ENCODE results near the gene CLIC6. TPM values are rescaled to one million over a fixed set of nuclear protein-coding genes. Genes with fewer than 3 reads are reported as not detected.

The CLIC6 gene
- 0.58 and 1.3 TPM in 2 replicates for total RNA-seq

DNA sequence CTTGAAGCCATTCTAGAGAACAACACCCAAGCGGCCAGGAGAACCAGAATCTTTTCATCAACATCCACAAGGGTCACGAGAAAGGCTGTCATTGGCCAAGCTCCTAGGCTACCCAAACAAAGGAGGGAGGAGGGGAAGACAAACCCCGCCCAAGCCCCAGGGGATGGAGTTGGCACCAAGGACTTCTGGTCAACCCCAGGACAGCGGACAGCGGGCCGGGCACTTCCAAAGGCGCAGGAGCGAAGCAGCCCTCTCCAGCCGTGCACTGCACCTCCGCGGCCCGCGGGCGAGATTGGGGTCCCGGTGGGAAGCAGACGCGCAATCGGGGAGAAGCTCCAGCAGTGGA is at the start of gene CLIC6:
Gene CLIC6, plus strand, starts transcription at position 192 of the 346 bp plus-strand sequence. CDS start 395 bp downstream, outside the sequence.
- no peak for DNase-seq (ENCODE audit: low read depth)

DNA sequence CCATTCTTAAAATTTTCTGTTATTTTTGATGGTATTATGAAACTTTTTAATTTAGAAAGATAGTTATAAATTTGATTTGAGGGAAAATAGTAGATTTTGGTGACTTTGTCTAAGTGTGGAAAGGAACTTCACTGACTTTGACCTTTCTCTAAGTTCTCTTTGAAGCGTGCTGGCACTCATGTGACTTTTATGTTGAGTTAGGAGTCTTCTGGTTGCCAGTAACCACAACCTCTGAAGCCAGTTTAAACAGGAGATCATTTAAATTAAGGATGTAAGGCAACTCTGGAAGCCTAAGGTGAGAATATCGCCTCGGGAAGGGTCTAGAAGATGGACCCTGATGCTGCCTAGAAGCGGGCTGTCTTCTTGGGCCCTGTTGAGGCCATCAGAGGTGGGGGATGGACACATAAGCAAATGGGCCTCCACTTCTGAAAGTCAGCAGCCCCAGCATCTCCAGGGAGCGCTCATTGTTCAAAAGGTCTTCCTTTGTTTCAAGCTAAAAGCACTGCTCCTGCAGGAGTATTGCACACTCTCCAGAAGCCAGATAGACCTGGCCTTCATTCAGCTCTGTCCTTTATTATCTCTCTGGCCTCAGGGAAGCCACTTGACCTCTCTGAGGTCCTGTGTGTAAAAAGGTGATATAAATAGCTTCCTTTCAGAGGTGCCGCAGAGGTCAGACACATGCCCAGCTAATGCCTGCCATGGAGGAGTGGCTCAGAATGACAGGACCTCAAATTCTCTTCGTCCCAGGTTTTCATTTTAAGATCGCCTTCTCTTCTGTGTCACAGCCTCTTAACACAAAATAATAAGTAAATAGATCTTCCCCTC is 48.7 kb upstream of the CLIC6 start:
- no peak for DNase-seq (ENCODE audit: low read depth)
- TF ChIP-seq, protein P1, sequence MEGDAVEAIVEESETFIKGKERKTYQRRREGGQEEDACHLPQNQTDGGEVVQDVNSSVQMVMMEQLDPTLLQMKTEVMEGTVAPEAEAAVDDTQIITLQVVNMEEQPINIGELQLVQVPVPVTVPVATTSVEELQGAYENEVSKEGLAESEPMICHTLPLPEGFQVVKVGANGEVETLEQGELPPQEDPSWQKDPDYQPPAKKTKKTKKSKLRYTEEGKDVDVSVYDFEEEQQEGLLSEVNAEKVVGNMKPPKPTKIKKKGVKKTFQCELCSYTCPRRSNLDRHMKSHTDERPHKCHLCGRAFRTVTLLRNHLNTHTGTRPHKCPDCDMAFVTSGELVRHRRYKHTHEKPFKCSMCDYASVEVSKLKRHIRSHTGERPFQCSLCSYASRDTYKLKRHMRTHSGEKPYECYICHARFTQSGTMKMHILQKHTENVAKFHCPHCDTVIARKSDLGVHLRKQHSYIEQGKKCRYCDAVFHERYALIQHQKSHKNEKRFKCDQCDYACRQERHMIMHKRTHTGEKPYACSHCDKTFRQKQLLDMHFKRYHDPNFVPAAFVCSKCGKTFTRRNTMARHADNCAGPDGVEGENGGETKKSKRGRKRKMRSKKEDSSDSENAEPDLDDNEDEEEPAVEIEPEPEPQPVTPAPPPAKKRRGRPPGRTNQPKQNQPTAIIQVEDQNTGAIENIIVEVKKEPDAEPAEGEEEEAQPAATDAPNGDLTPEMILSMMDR (conservative IDR thresholded peaks at IDR 0.05; ENCODE audit: low read depth, low read length): no peak
- no peak overlapping the region for H3K4me3 ChIP-seq (ENCODE audit: low read depth, low read length)

More for the DNA sequence above, at the start of gene CLIC6:
- peak within 1 kb of the TSS; percentile 42 for H3K4me3 ChIP-seq (ENCODE audit: low read depth, low read length)
- TF ChIP-seq, protein P1 (conservative IDR thresholded peaks at IDR 0.05; ENCODE audit: low read depth, low read length): no peak

GRCh38 chr21:34621434-34622350 is 47.1 kb upstream of the CLIC6 start:
- no peak for DNase-seq (ENCODE audit: low read depth)
- TF ChIP-seq, protein P1 (conservative IDR thresholded peaks at IDR 0.05; ENCODE audit: low read depth, low read length): no peak
- no peak overlapping the region for H3K4me3 ChIP-seq (ENCODE audit: low read depth, low read length)

DNA sequence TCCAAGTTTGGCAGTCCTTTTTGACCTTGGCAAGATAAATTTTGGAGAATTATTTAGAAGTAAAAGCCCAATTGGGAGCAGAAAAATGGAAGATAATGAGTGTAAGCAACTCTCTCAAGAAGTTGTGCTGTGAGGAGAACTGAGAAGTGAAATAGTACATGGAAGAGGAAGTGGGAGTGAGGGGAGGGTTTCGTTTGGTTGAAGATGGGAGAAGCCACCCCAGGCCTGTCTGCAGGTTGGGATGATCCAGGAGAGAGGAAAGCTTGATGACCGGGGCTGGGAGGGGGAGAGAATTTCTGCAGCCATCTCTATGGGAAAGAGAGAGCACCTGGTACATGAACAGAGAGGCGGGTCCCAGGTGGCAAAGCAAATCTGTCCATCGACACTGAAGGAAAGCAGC is 45.3 kb upstream of the CLIC6 start:
- DNase-seq (ENCODE audit: low read depth): no peak
- TF ChIP-seq, protein P1 (conservative IDR thresholded peaks at IDR 0.05; ENCODE audit: low read depth, low read length): no peak
- no peak overlapping the region for H3K4me3 ChIP-seq (ENCODE audit: low read depth, low read length)

DNA sequence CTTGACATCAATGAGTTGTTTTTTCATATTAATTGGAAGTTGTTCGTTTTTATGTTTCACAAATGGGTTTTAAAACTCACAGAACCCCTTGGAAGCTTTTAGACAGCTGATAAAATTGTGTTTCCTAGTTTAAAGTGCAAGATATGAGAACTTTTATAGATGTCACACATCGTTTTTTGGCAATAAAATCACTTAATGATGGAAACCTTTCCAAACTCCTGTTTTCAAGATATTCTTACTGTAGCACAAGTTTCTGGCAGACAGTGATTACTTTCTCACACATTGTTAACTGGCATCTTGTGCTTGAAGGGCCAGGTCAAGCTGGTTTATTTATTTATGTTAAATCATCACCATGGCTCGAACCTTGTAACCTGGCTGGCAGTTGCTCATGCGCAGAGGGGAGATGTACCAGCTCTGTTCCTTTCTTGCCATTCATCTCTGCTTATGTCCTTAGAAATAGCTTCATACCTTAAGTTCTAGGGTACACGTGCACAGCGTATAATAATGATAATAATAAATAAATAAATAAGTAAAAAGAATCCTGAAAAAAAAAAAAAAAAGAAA is 43.7 kb upstream of the CLIC6 start:
- no peak for DNase-seq (ENCODE audit: low read depth)
- no peak overlapping the region for H3K4me3 ChIP-seq (ENCODE audit: low read depth, low read length)
- TF ChIP-seq, protein P1 (conservative IDR thresholded peaks at IDR 0.05; ENCODE audit: low read depth, low read length): no peak

GRCh38 chr21:34626131-34626530 is 42.7 kb upstream of the CLIC6 start:
- no peak overlapping the region for H3K4me3 ChIP-seq (ENCODE audit: low read depth, low read length)
- TF ChIP-seq, protein P1 (conservative IDR thresholded peaks at IDR 0.05; ENCODE audit: low read depth, low read length): no peak
- DNase-seq (ENCODE audit: low read depth): no peak
